Thoracic aorta (tissue), 2 donors: Measurements from ENCODE around the gene PLEKHS1. TPM values are rescaled to one million over a fixed set of nuclear protein-coding genes. Genes with fewer than 3 reads are reported as not detected.
A peak's percentile ranks its signal among the peaks of the same experiment; 100 is the strongest.

Experiments used
- ATAC-seq: fragments of 150-250 bp; one replicate; pipeline ENCODE4 v1.8.0; 2017; ENCODE audit warnings: low read depth; ENCODE audit not compliant: insufficient number of reproducible peaks, low FRiP score
- DNase-seq: peaks from one replicate; pipeline ENCODE4 v3.0.0-alpha.2; 2020; ENCODE audit warnings: low spot score
- H3K27ac ChIP-seq, 2 donors: fragments of 200-600 bp; sonication (generic); 1 replicate in 1 of 2; 2 replicates in 1 of 2; pipeline ENCODE4 v1.5.1; 2016; ENCODE audit warnings: mild to moderate bottlenecking in 2 of 2, moderate library complexity in 2 of 2
- H3K27me3 ChIP-seq: fragments of 200-600 bp; sonication (generic); replicated peaks from 2 replicates; pipeline ENCODE4 v1.6.0; 2016; ENCODE audit warnings: mild to moderate bottlenecking; ENCODE audit not compliant: insufficient read depth
- H3K36me3 ChIP-seq: fragments of 200-600 bp; sonication (generic); one replicate; pipeline ENCODE4 v1.5.1; 2016
- H3K4me1 ChIP-seq, 2 donors: fragments of 200-600 bp; sonication (generic); 1 replicate in 1 of 2; 2 replicates in 1 of 2; pipeline versions ENCODE4 v1.5.1 to v1.6.0; 2016; ENCODE audit warnings: low read depth in 2 of 2, mild to moderate bottlenecking in 1 of 2; ENCODE audit not compliant: control insufficient read depth in 1 of 2
- H3K4me3 ChIP-seq: fragments of 200-600 bp; sonication (generic); 2 replicates; pipeline ENCODE4 v1.5.1; 2016; ENCODE audit warnings: mild to moderate bottlenecking
- H3K9me3 ChIP-seq: fragments of 200-600 bp; sonication (generic); 2 replicates; pipeline ENCODE4 v1.5.1; 2016
- CTCF ChIP-seq: fragments of 200-600 bp; sonication (generic); IDR thresholded peaks from one replicate; pipeline ENCODE4 v1.5.1; 2019; ENCODE audit warnings: antibody characterized with exemption
- total RNA-seq, 2 donors: library from RNA; depleted of rRNA; stranded (reverse); fragments of >200 nt; gene quantifications; one replicate each; pipeline versions ENCODE4 v1.1.0 to v1.2.3, GENCODE V29; 2016

Gene PLEKHS1
- total RNA-seq, result under 1 TPM in 1 of 2 donors, not detected in 1; 0.14 TPM

DNA sequence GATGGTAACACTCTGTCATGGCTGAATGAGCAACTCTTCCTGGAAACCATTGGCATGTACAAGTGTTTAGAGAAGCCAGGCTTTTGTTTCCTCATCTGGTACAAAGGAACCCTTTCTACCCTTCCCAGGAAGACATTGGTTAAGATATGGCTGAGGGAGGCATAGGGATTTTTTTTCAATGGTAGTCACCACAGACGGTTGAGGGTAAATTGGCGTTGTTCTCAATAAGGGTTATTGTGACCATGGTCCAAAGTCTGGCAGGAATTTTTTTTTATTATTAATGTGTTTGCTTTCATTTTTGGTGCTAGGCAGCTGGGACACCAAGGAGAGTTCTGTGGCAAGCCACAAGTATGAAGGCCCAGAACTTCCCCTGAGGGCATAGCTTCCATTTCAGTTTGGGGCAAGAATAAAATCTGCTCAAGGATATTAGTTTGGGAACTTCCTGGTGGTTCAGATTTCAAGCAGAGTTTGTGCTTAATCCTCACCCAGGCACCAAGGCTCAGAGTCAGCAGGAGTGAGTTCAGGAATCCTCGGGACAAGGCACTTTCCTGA, at the start of gene PLEKHS1:
PLEKHS1 (plus strand) TSS at position 502 of the 552 bp plus-strand sequence. CDS start 3,596 bp downstream, outside the sequence.
- Histone ChIP-seq H3K36me3 (no peaks in the 10 kb centered on the region), H3K9me3 (no peaks in the 10 kb centered on the region), H3K4me1 (no peaks in the 10 kb centered on the region), H3K27me3 (no peaks in the 10 kb centered on the region), H3K27ac (no peak within 1 kb of the TSS), H3K4me3 (no peak within 1 kb of the TSS)
- ATAC-seq (no peak), DNase-seq (no peak)
- no peak for TF ChIP-seq CTCF

- peak; percentile 37 for TF ChIP-seq CTCF
- Histone ChIP-seq H3K36me3 (no peaks in the 10 kb centered on the region), H3K27ac (no peak overlapping the region), H3K9me3 (no peaks in the 10 kb centered on the region), H3K27me3 (no peaks in the 10 kb centered on the region), H3K4me3 (no peak overlapping the region), H3K4me1 (peaks cover 0 to 6% of the 10 kb centered on the region in 2 donors)
- no peak for ATAC-seq
- DNase-seq, result no peak
Observed at GRCh38 chr10:113704637-113705343, 46.7 kb upstream of the PLEKHS1 start.

- Histone ChIP-seq H3K9me3 (no peaks in the 10 kb centered on the region), H3K27me3 (no peaks in the 10 kb centered on the region), H3K4me3 (no peak overlapping the region), H3K27ac (no peak overlapping the region), H3K36me3 (no peaks in the 10 kb centered on the region), H3K4me1 (peaks cover 0 to 11% of the 10 kb centered on the region in 2 donors)
- no peak for TF ChIP-seq CTCF
- no peak for DNase-seq
- no peak for ATAC-seq
Observed at GRCh38 chr10:113705344-113705652, 46.2 kb upstream of the PLEKHS1 start.

DNA sequence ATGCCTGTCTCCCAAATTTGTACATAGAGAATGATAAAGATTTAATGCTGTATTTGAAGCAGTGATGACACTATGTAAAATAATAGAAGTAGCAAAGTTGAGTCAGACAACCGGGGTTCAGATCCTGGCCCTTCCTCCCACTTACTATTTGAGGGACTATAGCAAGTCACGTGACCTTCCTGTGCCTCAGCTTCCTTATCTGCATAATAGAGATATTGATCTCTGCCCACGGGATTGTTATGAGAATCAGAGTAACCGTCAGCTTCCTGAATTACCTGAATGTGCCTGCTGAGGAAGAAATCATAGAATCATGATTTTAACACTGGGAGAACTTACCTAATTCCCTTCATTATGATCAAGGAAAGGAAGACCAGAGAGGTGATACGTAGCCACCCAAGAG, 44.9 kb upstream of the PLEKHS1 start:
- DNase-seq, result no peak
- H3K9me3 ChIP-seq, result no peaks in the 10 kb centered on the region
- no peak for TF ChIP-seq CTCF
- no peak overlapping the region for H3K4me3 ChIP-seq
- no peak overlapping the region for H3K27ac ChIP-seq
- no peak for ATAC-seq
- no peaks in the 10 kb centered on the region for H3K27me3 ChIP-seq
- H3K4me1 ChIP-seq, result peaks cover 0 to 22% of the 10 kb centered on the region in 2 donors
- no peaks in the 10 kb centered on the region for H3K36me3 ChIP-seq

DNA sequence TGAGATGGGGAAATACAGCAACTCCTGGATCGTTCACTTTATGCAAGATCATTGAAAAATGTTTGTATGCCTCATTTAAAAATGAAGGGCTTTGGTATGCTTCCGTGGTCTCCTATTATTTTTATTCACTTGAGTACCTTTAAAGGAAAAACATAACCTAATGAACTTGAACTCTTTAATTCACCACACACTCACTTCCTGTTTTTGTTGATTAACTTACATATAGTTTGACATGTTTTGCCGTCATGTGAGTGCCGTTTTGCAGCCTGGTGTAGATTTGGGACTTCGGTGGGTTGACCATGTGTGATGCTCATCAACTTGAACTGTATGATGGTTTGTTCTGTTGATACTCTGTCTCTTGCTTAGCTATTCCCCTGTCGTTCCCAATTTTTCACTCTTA, 42.8 kb upstream of the PLEKHS1 start:
- Histone ChIP-seq H3K27me3 (no peaks in the 10 kb centered on the region), H3K4me1 (peaks cover 0 to 22% of the 10 kb centered on the region in 2 donors), H3K36me3 (no peaks in the 10 kb centered on the region), H3K9me3 (no peaks in the 10 kb centered on the region), H3K27ac (no peak overlapping the region), H3K4me3 (no peak overlapping the region)
- TF ChIP-seq CTCF, result no peak
- ATAC-seq, result no peak
- no peak for DNase-seq
